GM23338 (cell line): ENCODE data around the gene RNGTT. TPM values are rescaled to one million over a fixed set of nuclear protein-coding genes. Genes with fewer than 3 reads are reported as not detected.

Experiments
- ATAC-seq: fragments of 200-7000 bp; cut with Tn5 transposase; 3 replicates; pipeline ENCODE4 v1.9.1; 2020
- DNase-seq: peaks from one replicate; pipeline ENCODE4 v3.0.0-alpha.2; 2015; ENCODE audit warnings: low spot score
- H2AFZ ChIP-seq: fragments of 200-600 bp; sonication (generic); 2 replicates; pipeline ENCODE4 v1.8.0; 2016; ENCODE audit warnings: antibody characterized with exemption, mild to moderate bottlenecking, moderate library complexity
- H3F3A ChIP-seq: fragments of 200-600 bp; sonication (generic); replicated peaks from 2 replicates; pipeline ENCODE4 v1.8.0; 2017; ENCODE audit warnings: antibody characterized with exemption, mixed run types, low read depth
- H3K27ac ChIP-seq: fragments of 200-600 bp; sonication (generic); 2 replicates; pipeline ENCODE4 v1.6.1; 2016; ENCODE audit warnings: low read depth
- H3K27me3 ChIP-seq: fragments of 200-600 bp; sonication (generic); 2 replicates; pipeline ENCODE4 v1.8.0; 2016; ENCODE audit warnings: mild to moderate bottlenecking, mixed run types, moderate library complexity; ENCODE audit not compliant: insufficient read depth
- H3K36me3 ChIP-seq: fragments of 200-600 bp; sonication (generic); 2 replicates; pipeline ENCODE4 v1.8.0; 2016; ENCODE audit warnings: mild to moderate bottlenecking; ENCODE audit not compliant: insufficient read depth
- H3K4me1 ChIP-seq: fragments of 200-600 bp; sonication (generic); 2 replicates; pipeline ENCODE4 v1.8.0; 2016; ENCODE audit warnings: mild to moderate bottlenecking, moderate library complexity; ENCODE audit not compliant: insufficient read depth
- H3K4me2 ChIP-seq: fragments of 200-600 bp; sonication (generic); 2 replicates; pipeline ENCODE4 v1.7.1; 2017; ENCODE audit warnings: mixed run types
- H3K4me3 ChIP-seq: fragments of 200-600 bp; sonication (generic); 2 replicates; pipeline ENCODE4 v1.6.1; 2016; ENCODE audit warnings: mixed run types
- H3K79me2 ChIP-seq: fragments of 200-600 bp; sonication (generic); replicated peaks from 2 replicates; pipeline ENCODE4 v1.8.0; 2017; ENCODE audit warnings: mild to moderate bottlenecking; ENCODE audit not compliant: insufficient read depth
- H3K9me2 ChIP-seq: fragments of 200-600 bp; sonication (generic); 2 replicates; pipeline ENCODE4 v1.8.0; 2017; ENCODE audit not compliant: insufficient read depth
- H4K20me1 ChIP-seq: fragments of 200-600 bp; sonication (generic); replicated peaks from 2 replicates; pipeline ENCODE4 v1.8.0; 2017; ENCODE audit warnings: mild to moderate bottlenecking; ENCODE audit not compliant: insufficient read depth
- H3K27ac Mint-ChIP-seq: 2 replicates; pipeline ENCODE4 v1.8.0; 2020; ENCODE audit warnings: inconsistent platforms, mild to moderate bottlenecking, moderate library complexity, mixed read lengths
- H3K27me3 Mint-ChIP-seq: 3 replicates; pipeline ENCODE4 v1.8.0; 2022; ENCODE audit warnings: low read depth, mild to moderate bottlenecking, moderate library complexity, mixed read lengths, inconsistent platforms; ENCODE audit not compliant: insufficient read depth, poor library complexity
- H3K36me3 Mint-ChIP-seq: 3 replicates; pipeline ENCODE4 v1.8.0; 2021; ENCODE audit warnings: low read depth, mild to moderate bottlenecking, inconsistent platforms, moderate library complexity, mixed read lengths
- H3K4me1 Mint-ChIP-seq: 3 replicates; pipeline ENCODE4 v1.8.0; 2020; ENCODE audit warnings: mild to moderate bottlenecking, inconsistent platforms, mixed read lengths
- H3K4me3 Mint-ChIP-seq: 3 replicates; pipeline ENCODE4 v1.8.0; 2021; ENCODE audit warnings: moderate library complexity, mild to moderate bottlenecking, inconsistent platforms, mixed read lengths
- H3K9me3 Mint-ChIP-seq: 3 replicates; pipeline ENCODE4 v1.8.0; 2020; ENCODE audit warnings: moderate library complexity, mild to moderate bottlenecking, inconsistent platforms, mixed read lengths
- CTCF ChIP-seq, 2 experiments: fragments of 200-600 bp in 1 of 2; sonication (generic) in 1 of 2; conservative IDR thresholded peaks; 2 replicates each; pipeline versions ENCODE4 v1.5.1 to v1.6.1; 2016 to 2017; ENCODE audit warnings: antibody characterized with exemption in 2 of 2, low read depth in 2 of 2, mild to moderate bottlenecking in 2 of 2, moderate library complexity in 1 of 2
- ETS1 ChIP-seq: IDR thresholded peaks from 2 replicates; pipeline ENCODE4 v1.6.1; 2016; ENCODE audit warnings: antibody characterized with exemption
- JUNB ChIP-seq: IDR thresholded peaks from one replicate; pipeline ENCODE4 v1.6.1; 2016; ENCODE audit warnings: antibody characterized with exemption; ENCODE audit not compliant: unreplicated experiment
- NANOG ChIP-seq: IDR thresholded peaks from 2 replicates; pipeline ENCODE4 v1.6.1; 2016; ENCODE audit warnings: antibody characterized with exemption, borderline replicate concordance
- POLR2AphosphoS5 ChIP-seq: IDR thresholded peaks from 2 replicates; pipeline ENCODE4 v1.6.1; 2016; ENCODE audit warnings: antibody characterized with exemption, low read depth
- REST ChIP-seq: IDR thresholded peaks from one replicate; pipeline ENCODE4 v1.6.1; 2018; ENCODE audit warnings: antibody characterized with exemption; ENCODE audit not compliant: unreplicated experiment
- STAT1 ChIP-seq: IDR thresholded peaks from one replicate; pipeline ENCODE4 v1.6.1; 2016; ENCODE audit warnings: antibody characterized with exemption; ENCODE audit not compliant: unreplicated experiment
- ZNF331 ChIP-seq: fragments of 250-450 bp; sonication (Bioruptor Pico); IDR thresholded peaks from 2 replicates; pipeline ENCODE4 v1.5.0; 2020; ENCODE audit warnings: low read depth, mild to moderate bottlenecking, moderate library complexity
- ZNF462 ChIP-seq: fragments of 250-450 bp; sonication (Bioruptor Pico); IDR thresholded peaks from 2 replicates; pipeline ENCODE4 v1.5.0; 2020; ENCODE audit warnings: mild to moderate bottlenecking, moderate library complexity
- polyA plus RNA-seq: library from polyadenylated mRNA; unstranded; fragments of >200 nt; fragmentation: Nextera tagmentation; extraction: Ambion mirVana; gene quantifications from 2 replicates; pipeline ENCODE4 v1.2.1, GENCODE V29; 2016
- total RNA-seq: library from RNA; depleted of rRNA; stranded (reverse); fragments of >200 nt; shearing (Covaris generic); gene quantifications from 2 replicates; pipeline ENCODE4 v1.2.3, GENCODE V29; 2014

RNGTT gene
- total and polyA plus RNA-seq, 2 experiments from 2014 or later: 11.2 to 29.2 TPM

GRCh38 chr6:88866856-88867255 lies 96.6 kb downstream of the RNGTT start:
- H3K4me3 Mint-ChIP-seq: no peak overlapping the region
- H3K27me3 Mint-ChIP-seq: peaks cover 2% of the 10 kb centered on the region
- TF ChIP-seq ZNF331 (no peak), NANOG (no peak), REST (no peak), JUNB (no peak), POLR2AphosphoS5 (no peak), STAT1 (no peak), ZNF462 (CRISPR knock-in tag) (no peak), CTCF (conservative IDR thresholded peaks at IDR 0.05; ENCODE audit: low read depth in 2 of 2) (no peak), ETS1 (no peak)
- DNase-seq (no peak), ATAC-seq (no peak)
- H3K4me2 ChIP-seq: no peak overlapping the region
- H3K79me2 ChIP-seq: no peaks in the 10 kb centered on the region
- no peaks in the 10 kb centered on the region for H3F3A ChIP-seq
- no peaks in the 10 kb centered on the region for H3K9me2 ChIP-seq
- H3K27ac ChIP-seq: no peak overlapping the region
- H3K36me3 Mint-ChIP-seq: no peaks in the 10 kb centered on the region; the same call in 2 of the 3 replicates
- no peak overlapping the region for H3K4me3 ChIP-seq
- H3K27ac Mint-ChIP-seq: no peak overlapping the region
- H3K36me3 ChIP-seq: no peaks in the 10 kb centered on the region
- H2AFZ ChIP-seq: no peak overlapping the region
- H3K27me3 ChIP-seq: no peaks in the 10 kb centered on the region
- peaks cover 3% of the 10 kb centered on the region; the same call in 1 of the 3 replicates for H3K4me1 Mint-ChIP-seq
- 0 out of 2 replicates have a peak, but pooled peaks cover 2% of the 10 kb centered on the region for H4K20me1 ChIP-seq
- H3K9me3 Mint-ChIP-seq: no peaks in the 10 kb centered on the region
- no peaks in the 10 kb centered on the region for H3K4me1 ChIP-seq
